Measurements from ENCODE around the gene LRRC14B.
A peak's percentile ranks its signal among the peaks of the same experiment; 100 is the strongest.

LRRC14B gene

GRCh38 chr5:191036-191948, at the start of gene LRRC14B:
Gene LRRC14B, plus strand, starts transcription at chr5:191495. Its CDS starts 44 bp downstream, at chr5:191539.
- DNase-seq, result no peak

GRCh38 chr5:141761-142160, 49.5 kb upstream of the LRRC14B start:
- DNase-seq, result no peak

- peak in 1 of 2 experiments; percentile 9 for DNase-seq
Observed at GRCh38 chr5:142246-142810, 49.0 kb upstream of the LRRC14B start.

- DNase-seq, result no peak
Observed at GRCh38 chr5:143041-143440, 48.3 kb upstream of the LRRC14B start.

- no peak for DNase-seq
Observed at GRCh38 chr5:144941-145340, 46.4 kb upstream of the LRRC14B start.

- DNase-seq, result no peak
Observed at GRCh38 chr5:145585-146323, 45.5 kb upstream of the LRRC14B start.

- DNase-seq, result no peak
Observed at GRCh38 chr5:147751-148150, 43.5 kb upstream of the LRRC14B start.

- no peak for DNase-seq
Observed at GRCh38 chr5:149745-150485, 41.4 kb upstream of the LRRC14B start.

- DNase-seq, result no peak
Observed at GRCh38 chr5:150746-151145, 40.5 kb upstream of the LRRC14B start.

- no peak for DNase-seq
Observed at GRCh38 chr5:152077-152476, 39.2 kb upstream of the LRRC14B start.

- DNase-seq, result no peak
Observed at GRCh38 chr5:153256-153655, 38.0 kb upstream of the LRRC14B start.

- DNase-seq, result no peak
Observed at GRCh38 chr5:154236-154635, 37.1 kb upstream of the LRRC14B start.

- DNase-seq, result no peak
Observed at GRCh38 chr5:154826-155225, 36.5 kb upstream of the LRRC14B start.

- no peak for DNase-seq
Observed at GRCh38 chr5:155651-156410, 35.5 kb upstream of the LRRC14B start.

- DNase-seq, result no peak
Observed at GRCh38 chr5:156411-157072, 34.8 kb upstream of the LRRC14B start.

- DNase-seq, result no peak
Observed at GRCh38 chr5:157126-157715, 34.1 kb upstream of the LRRC14B start.

- DNase-seq, result no peak
Observed at GRCh38 chr5:157801-158200, 33.5 kb upstream of the LRRC14B start.

GRCh38 chr5:158807-159447, 32.4 kb upstream of the LRRC14B start:
- no peak for DNase-seq

GRCh38 chr5:159448-160172, 31.7 kb upstream of the LRRC14B start:
- DNase-seq, result no peak

GRCh38 chr5:160173-160510, 31.2 kb upstream of the LRRC14B start:
- DNase-seq, result no peak
